ENCODE measurements around the gene SMIM32.

- TF ChIP-seq CHD4 (IDR thresholded peaks at IDR 0.05; ENCODE audit: insufficient read depth, insufficient replicate concordance, low read depth, low read length, poor library complexity, severe bottlenecking) (no peak), PML (IDR thresholded peaks at IDR 0.05; ENCODE audit: low read length) (no peak), GATAD2B (IDR thresholded peaks at IDR 0.05; ENCODE audit: borderline replicate concordance) (no peak), YY1 (IDR thresholded peaks at IDR 0.05; ENCODE audit: borderline replicate concordance in 1 of 3, control insufficient read depth in 1 of 3, extremely low read depth in 1 of 3, insufficient read depth in 3 of 3, insufficient read length in 1 of 3, insufficient replicate concordance in 2 of 3, low read depth in 1 of 3, low read length in 2 of 3) (no peak), CREBBP (IDR thresholded peaks at IDR 0.05; ENCODE audit: low read depth, low read length) (no peak), SMARCA5 (IDR thresholded peaks at IDR 0.05) (no peak)
Observed at GRCh38 chr5:136232316-136232715, 39.4 kb upstream of the SMIM32 start.

Measured in K562 (cell line).